HG03066 (cell line): ENCODE results near the gene FIBP.

ENCODE experiments used
- ATAC-seq: cut with Tn5 transposase; IDR thresholded peaks from one replicate; pipeline ENCODE4 v1.9.1; 2021; ENCODE audit warnings: low read depth; ENCODE audit not compliant: unreplicated experiment

Gene FIBP

DNA sequence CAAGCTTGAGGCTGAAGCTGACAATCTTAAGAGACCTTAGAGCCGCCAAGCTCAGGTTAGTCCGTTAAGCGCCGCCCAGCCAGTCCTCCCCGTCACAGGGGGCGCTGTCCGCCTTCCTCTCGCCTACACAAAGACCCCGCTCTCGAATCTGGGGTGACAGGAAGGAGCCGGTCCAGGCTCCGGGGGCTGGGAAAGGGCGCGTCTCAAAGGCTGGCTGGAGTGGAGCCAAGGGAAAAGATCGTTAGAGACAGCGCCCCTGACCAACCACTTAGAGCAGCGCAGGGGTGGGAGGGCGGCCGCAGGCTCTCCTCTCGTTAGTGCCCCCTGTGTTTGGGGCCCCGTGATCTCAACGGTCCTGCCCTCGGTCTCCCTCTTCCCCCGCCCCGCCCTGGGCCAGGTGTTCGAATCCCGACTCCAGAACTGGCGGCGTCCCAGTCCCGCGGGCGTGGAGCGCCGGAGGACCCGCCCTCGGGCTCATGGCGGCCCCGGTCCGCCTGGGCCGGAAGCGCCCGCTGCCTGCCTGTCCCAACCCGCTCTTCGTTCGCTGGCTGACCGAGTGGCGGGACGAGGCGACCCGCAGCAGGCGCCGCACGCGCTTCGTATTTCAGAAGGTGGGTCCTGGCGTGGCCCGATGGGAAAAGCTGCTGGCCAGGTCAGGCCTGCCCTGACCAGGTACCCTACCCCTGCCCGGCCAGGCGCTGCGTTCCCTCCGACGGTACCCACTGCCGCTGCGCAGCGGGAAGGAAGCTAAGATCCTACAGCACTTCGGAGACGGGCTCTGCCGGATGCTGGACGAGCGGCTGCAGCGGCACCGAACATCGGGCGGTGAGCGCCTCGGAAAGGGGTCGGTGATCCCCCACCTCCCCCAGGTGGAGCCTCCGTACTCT is 27.8 kb downstream of the FIBP start, which contains the start of gene MUS81:
MUS81 (plus strand) TSS at position 156 of the 887 bp plus-strand sequence; CDS start at position 477, 321 bp downstream.
- ATAC-seq = no peak

DNA sequence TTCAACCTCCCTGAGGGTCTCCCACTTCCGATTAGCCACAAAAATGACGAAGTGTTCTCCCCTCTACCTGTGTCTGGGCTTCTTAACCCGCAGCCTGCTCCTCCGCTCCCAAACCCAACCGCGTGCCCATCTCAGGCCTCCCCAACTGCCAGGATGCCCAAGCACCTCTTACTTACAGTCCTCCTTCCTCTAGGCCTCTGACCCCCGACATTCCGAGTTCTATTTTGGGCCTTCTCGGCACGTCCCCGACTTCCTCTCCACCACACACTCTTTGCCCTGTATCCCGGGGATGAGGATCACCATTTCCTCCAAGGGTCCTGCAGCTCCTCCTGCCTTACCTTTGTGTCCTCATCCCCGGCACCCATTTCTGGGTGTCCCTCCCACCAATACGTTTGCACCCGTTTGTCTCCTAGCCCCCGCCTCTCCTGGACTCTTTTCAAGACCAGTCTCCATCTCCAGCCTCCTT is 28.4 kb downstream of the FIBP start:
- no peak for ATAC-seq

DNA sequence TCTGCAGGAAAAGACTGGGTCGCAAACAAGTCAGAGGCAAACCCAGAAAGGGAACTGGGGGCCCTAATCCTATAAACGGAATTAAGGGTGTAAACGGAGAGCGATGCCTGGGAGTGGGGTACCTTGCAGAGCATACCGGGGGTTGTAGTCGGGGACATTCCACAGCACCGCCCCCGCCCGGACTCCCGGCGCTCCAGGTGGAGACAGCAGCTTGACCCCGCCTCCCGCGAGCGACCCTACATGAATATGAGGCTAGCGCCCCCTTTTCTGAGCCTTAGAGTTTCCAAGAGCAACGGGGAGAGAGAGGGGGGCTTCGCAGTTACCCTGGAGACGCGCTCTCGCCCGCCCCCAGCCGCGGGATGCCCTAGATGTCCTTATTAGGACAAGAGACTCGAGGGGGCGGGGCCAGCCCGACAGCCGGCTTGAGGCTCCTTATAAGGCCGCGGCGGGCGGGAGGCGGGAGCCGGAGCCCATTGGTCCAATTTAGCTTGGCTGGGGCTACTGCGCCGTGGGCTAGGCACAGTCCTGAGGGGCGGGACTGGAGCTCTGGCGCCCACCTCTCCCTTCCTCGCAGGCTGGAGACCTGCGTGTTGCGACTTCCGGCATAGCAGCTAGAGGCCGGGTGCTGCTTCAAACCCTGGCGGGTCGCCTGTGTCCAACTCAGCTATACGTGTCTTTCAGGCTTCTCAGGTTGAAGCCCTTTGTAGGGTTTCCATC is 29.0 kb downstream of the FIBP start:
- ATAC-seq = peak; percentile 52

DNA sequence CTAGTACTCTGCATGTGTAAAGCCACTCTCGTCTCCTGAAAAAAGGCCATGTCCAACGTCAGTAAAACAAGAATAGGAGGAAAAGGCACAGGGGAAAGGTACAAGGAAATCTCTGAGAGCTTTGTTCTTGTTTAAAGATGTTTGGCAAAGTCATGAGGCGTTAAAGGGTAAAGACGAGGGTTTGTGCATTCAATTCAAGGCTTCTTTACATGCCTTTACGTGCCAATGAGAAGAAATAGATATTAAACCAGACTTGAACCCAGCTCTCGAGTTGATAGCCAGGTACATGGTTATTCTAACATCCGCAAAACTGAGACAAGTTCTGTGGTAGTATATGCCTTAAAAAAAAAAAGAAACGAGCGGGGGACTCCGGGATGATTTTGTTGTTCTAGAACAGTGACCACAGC is 29.6 kb downstream of the FIBP start:
- no peak for ATAC-seq

DNA sequence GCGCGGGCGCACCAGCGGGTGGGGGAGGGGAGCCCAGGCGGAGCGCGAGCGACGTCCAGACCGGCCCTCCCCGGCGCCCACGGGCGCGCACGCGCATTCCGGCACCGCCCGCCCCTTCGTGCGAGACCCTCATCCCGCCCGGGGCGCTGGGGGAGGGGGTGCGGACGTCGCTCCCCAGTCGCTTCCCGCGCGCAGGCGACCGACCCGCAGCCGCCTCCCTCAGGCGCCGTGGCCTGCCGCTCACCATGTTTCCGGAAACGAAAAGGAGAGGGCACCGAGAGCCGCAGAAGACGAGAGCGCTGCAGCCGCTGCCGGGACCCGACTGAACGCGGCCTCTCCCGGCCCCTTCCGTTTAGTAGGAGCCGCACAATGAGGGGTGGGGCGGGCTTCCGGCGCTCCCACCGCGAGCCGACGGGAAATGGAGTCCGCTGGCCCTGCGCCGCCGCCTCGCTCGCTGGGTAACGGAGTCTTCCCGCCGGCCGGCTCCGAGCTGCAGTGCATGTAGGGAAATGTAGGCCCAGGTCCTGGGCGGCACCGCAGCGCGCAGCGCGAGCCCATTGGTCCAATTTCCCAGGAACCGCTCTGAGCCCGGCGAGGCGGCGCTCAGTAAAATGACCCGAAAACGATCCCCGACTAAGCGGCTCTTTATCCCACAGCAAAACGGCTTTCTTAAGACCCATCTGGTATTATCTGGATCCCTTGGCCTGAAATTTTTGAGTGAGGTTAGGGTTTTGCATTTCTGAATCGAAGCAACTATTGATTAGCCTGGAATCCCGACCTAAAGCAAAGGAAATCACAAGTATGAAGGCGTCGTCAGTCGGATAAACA is 30.2 kb downstream of the FIBP start, which contains the start of gene CFL1:
CFL1 (minus strand) TSS at position 328 of the 828 bp plus-strand sequence; CDS start at position 247, 81 bp downstream.
- peak; percentile 46 for ATAC-seq

DNA sequence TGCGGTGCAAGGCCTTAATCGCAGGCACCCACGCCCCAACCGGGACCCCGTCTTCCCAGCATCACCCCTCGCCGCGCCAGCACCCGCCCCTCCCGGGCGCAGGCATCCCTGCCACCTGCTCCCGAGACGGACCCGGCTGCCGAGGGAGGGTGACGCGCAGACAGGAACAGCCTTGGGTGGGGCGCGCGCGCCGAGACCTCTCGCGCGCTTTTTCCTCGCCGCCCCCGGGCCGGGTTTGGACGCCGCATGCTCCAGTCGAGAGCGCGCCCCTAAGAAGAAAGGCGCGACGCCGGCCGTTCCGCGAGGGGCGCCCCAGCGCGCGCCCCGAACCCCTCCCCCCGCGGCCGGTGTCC is 30.8 kb downstream of the FIBP start:
- ATAC-seq = peak; percentile 1

DNA sequence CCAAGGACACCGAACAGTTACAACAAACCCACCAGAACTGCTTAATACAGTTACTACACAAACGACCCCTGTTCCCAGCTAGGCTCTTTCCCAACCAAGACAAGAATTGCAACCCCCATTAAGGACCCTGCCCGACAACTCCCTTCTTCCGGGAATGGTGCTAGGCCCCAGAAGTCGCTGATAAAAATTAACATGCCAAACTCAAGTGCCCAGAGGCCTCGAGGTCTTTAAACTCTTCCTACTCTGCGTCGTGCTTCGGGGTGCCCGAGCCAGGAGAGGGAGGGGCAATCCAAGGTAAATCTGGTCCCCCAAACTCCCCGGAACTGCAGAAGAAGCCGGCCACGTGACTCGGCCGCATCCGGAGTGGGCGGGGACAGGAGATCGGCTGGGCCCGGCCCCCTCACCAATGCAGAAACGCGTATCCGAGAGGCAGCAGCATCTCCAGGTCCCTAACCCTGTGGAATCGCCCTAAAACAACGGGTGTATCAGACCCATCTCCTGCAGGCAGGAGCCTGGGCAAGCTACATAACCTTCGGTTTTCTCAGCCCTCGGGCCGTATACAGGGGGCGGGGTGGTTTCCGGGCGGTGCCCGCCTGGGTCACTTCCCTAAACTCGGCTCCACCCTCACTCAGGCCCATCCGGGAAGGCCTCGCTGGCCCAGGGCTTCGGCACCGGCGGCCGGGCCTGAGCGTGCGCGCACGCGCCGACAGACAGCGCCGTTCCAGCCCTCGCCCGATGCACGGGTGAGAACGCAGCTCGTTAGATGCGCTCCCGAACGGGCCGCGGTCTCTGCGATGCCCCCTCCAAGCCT is 31.4 kb downstream of the FIBP start:
- ATAC-seq = no peak

DNA sequence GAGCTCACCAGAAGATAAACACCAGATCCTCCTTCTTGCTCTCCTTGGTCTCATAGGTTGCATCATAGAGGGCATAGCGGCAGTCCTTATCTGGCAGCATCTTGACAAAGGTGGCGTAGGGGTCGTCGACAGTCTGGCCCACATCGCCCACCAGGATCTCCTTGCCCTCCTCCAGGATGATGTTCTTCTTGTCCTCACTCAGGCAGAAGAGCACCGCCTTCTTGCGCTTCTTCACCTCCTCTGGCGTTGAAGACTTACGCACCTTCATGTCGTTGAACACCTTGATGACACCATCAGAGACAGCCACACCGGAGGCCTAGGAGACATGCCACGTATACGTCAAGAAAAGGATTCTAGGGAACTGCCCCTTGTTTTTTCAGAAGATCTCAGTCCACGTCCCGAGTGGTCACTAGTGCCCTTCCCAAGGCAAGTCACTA is 32.3 kb downstream of the FIBP start:
- ATAC-seq = no peak

DNA sequence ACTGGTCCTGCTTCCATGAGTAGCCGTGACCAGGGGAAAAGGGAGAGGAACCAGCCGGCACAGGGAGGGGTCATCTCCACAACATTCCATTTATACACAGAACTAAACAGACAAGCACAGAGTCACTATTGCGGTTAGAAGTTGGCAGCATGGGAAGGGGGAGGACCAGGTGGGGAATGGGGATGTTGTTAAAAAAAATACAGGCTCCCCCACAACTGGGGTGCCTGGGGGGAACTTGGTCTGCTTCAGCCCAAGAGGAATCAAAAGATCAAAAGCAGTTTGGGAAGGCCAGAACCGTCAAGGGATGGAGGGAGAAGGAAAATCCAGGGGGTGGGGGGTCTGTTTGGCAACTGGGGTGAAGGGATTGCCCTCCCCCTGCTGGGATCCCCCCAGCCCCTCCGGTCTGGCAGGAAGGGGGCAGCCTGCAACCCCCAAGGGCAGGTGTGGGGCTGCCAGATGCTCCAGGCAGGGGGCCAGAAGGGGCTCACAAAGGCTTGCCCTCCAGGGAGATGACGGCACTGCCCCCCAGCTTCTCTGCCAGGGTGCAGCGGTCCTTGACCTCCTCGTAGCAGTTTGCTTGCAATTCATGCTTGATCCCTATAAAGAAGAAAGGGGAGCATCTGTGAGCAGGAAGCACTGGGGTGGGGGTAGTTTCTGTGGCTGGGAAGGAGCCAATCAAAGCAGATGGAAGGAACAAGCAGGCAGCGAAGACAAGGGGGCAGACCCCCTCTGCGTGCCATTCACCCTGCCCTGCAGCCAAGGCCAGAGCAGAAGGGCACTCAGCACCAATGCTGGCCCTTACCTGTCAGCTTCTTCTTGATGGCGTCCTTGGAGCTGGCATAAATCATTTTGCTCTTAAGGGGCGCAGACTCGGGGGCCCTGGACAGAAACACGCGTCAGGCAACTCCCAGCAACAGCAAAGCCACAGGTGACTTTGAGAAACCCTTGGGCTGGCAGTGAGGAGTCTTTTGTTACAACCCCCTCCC is 33.1 kb downstream of the FIBP start:
- ATAC-seq = no peak

DNA sequence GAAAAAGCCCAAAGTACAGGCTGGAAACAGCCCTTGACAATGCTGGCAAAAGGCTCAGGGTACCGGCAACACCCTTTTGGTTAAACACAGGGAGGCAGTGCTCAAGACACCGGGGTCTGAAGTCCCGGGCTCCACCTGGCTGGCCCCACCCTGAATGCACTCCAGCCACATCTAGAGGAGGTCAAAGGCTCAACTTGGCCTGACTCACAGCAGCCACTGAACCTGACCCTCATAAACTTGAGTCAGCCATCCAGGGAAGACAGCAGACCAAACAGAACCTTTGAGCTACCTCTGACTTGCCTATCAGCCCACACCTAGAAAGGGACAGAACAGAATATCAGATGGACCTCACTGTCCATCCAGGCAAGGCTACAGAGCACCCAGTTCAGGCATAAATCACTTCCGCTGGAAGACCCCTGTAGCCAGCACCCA is 34.1 kb downstream of the FIBP start:
- no peak for ATAC-seq

DNA sequence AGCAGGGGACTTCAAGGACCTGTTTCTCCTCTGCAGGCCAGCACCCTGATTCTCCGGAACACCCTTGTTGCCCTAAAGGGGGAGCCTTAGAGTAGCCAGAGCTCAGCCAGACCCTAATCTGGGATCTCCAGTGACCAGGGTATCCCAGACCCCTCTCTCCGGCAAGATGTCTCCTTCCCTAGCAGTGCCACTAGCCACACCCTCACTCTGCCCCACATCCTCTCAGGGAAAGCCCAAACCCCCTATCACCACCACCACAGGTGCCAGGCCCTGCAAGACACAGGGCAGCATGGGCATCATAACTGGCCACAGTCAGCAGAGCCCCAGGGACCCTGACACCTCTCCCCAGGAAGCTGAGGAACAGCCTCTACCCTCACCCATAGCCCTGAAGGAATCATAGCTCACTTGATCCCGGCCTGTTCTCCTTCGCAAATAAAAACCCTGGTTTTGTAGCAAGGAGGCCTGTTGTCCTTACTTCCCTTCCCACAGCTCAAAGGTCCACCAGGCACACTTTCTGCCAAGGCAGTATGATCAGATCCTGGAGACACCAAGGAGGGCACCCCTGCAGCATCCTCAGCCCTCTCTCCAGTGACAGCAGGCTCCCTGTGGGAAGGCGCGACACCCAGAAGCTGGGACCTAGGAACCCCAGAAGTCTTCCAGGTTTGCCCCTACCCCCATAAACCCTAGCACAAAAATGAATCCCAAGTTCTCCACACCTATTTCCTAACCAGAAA is 34.9 kb downstream of the FIBP start:
- ATAC-seq = no peak

DNA sequence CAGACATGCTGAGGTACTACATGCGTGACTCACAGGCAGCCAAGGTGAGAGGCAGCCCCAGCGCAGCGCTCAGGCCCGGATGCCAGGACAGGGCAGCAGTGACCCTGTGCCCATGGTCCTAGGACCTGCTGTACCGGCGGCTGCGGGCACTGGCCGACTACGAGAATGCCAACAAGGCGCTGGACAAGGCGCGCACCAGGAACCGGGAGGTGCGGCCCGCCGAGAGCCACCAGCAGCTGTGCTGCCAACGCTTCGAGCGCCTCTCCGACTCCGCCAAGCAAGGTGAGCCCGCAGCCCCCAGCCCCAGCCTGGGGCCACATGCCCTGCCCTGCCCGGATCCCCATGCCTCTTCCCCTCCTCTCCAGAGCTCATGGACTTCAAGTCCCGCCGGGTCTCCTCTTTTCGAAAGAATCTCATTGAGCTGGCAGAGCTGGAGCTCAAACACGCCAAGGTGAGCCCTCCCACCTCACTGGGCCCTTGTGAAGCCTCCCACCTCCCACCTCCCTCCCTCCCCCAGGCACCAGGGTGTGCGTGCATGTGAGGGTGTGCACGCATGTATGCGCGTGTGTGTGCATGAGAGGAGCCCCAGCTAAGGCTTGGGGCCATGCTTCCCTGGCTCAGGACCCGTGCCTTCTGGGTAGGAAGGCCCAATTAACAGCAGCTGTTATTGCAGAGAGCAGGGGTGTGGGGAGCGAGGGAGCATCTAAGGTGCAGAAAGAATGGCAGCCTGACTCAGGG is 35.6 kb downstream of the FIBP start:
- no peak for ATAC-seq

DNA sequence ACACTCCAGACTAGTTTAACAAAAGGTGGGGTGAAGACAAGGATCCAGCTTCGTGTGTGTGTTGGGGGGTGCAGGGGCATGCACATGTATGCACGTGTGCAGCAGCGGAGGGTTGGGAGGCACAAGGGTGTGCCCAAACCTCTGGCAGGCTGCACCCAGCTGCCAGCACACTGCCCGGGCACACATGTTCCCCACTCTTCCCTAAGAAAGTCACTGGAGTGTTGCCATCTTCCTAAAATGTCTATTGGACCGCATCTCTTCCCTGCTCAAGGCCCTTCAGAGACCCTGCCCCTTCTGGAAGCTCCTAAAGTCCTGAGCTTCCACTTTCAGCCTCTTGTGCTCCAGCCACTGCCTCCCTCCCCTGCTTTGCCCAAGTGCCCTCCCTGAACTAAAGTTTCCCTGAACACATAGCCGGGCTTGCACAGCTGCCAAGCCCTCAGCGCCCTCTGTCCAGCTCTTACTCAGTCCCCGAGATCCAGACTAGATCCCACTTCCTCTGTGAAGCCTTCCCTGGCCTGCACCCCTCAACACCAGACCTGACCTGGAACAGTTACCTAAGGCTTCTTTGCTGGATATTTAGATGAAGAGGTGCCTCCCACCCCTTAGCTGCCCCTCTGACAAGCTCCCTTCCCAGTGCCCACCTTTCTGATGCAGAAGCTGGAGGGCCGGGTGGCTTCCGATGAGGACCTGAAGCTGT is 36.3 kb downstream of the FIBP start:
- ATAC-seq = no peak

DNA sequence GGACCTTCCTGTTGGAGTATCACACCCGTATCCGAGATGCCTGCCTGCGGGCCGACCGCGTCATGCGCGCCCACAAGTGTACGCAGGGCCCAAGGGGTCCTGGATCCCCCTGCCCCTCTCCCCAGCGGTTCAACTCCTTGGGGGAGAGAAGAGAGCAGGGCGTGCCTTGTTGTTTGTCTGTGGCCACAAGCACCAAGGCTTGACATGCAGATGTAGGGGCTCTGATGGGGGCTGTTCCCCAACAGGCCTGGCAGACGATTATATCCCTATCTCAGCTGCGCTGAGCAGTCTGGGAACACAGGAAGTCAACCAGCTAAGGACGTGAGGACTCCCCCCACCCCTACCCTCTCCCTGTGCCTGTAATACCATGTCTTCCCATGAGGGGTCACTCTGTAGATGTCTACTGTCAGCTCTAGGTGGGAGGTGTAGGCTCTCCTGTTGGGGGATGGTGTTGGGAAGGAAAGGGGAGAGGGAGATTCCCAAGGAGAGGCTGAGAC is 37.1 kb downstream of the FIBP start:
- ATAC-seq = no peak

DNA sequence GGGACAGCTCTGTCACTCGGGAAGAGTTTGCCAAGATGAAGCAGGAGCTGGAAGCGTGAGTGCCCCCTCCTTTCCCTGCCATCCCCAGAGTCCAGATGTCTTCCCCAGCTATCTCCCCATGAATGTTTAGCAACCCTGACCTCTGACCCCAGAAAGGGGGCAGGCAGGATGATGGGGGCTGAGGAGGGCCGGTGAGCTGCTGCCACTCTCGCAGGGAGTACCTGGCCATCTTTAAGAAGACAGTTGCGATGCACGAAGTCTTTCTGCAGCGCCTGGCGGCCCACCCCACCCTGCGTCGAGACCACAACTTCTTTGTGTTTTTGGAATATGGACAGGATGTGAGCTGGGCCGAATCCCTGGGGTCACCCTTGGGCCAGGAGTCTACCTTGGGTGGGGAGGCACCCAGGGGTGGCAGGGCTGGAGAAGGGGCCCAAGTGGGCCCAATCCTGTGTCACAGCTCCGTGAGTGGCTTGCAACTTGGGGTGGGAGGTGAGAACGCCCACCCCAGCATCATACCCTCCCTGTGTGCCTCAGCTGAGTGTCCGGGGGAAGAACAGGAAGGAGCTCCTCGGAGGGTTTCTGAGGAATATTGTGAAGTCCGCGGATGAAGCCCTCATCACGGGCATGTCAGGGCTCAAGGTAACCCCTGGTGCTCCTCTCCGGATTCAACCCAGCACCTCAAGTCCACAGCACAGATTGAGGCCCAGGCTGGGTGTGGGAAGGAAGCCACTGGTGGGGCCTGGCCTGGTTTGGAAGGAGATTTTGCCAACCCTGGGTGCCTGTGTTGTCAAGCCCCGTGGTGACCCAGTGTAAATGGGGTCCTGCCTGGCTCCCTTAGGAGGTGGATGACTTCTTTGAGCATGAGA is 37.8 kb downstream of the FIBP start:
- ATAC-seq = no peak
